Loucy (cell line): ENCODE measurements around the gene LDAH.

ENCODE experiments used
- EZH2phosphoT487 ChIP-seq: fragments of 200-600 bp; IDR thresholded peaks from 2 replicates; pipeline ENCODE4 v1.6.1; 2018; ENCODE audit warnings: antibody characterized with exemption, mild to moderate bottlenecking, moderate library complexity, borderline replicate concordance
- TF ChIP-seq, protein P1 (sequence below): fragments of 200-600 bp; sonication (generic); conservative IDR thresholded peaks from 2 replicates; pipeline ENCODE4 v1.5.1; 2014; ENCODE audit warnings: mild to moderate bottlenecking, antibody characterized with exemption, low read length

DNA sequence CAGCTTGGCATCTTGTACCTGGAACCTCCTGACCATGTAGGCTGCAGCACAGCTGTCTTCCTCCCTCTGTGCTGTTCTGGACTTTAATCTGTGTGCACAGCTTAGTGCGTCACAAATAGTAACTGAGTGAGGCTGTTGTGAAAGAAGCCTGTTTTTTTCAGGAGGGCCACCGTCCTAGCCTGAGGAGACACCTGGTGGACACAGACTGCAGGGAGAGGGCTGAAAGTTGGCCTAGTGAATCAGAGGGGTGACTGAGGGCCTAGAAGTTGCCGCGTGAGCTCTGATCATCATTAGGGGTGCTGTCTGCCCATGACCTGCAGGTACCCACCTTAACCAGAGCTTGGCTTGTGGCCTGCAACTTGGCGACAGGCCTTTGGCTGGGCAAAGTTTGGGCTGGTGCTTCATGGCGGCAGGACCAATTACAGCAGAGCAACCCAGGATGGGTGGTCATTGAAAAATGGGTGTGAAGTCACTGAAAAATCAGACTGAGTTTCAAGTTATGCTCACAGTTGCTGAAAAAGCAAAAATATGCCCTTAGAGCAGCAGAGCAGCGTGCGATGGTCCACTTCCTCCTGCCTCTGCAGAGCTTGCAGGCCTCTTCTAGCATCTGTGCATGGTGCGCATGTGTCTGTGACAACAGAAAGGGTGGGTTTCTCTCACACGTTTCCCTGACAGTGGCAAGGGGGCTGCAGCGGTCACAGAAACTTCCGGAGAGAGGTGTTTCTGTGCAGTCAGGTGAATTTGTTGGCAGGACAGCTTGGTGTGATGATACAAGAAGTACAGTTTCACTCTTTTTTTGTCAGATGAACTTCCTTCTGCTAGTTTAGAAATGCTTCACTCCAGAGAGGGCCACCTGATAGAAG, 146.3 kb downstream of the LDAH start:
- TF ChIP-seq, protein P1, sequence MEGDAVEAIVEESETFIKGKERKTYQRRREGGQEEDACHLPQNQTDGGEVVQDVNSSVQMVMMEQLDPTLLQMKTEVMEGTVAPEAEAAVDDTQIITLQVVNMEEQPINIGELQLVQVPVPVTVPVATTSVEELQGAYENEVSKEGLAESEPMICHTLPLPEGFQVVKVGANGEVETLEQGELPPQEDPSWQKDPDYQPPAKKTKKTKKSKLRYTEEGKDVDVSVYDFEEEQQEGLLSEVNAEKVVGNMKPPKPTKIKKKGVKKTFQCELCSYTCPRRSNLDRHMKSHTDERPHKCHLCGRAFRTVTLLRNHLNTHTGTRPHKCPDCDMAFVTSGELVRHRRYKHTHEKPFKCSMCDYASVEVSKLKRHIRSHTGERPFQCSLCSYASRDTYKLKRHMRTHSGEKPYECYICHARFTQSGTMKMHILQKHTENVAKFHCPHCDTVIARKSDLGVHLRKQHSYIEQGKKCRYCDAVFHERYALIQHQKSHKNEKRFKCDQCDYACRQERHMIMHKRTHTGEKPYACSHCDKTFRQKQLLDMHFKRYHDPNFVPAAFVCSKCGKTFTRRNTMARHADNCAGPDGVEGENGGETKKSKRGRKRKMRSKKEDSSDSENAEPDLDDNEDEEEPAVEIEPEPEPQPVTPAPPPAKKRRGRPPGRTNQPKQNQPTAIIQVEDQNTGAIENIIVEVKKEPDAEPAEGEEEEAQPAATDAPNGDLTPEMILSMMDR = peak; percentile 24; the same call in 1 of the 2 replicates
- no peak for TF ChIP-seq EZH2phosphoT487
